ENCODE data around the gene CCND1.

GRCh38 chr11:69665669-69666068 is 24.7 kb downstream of the CCND1 start:
- TF ChIP-seq POLR2A (IDR thresholded peaks at IDR 0.05; ENCODE audit: low read length) (no peak), GATA1 (IDR thresholded peaks at IDR 0.05; ENCODE audit: low read depth, low read length) (no peak)

All from erythroblast (primary cell).